ENCODE measurements around the gene ANKRD40.

DNA sequence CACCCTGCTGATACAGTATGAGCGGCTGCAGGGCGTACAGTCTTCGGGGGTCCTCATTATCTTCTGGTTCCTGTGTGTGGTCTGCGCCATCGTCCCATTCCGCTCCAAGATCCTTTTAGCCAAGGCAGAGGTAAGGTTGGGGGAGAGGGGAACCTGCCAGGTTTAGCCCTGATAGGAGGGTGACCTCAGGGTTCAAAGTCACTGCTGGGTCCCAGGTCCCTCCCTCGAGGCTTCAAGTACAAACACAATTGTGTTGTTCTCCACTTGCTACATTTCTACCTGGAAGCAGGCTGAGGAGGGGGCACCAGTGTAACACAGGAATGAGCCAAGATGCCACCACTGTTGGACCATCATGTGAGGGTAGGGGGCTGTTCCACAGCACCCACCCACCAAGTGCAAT is 50.7 kb downstream of the ANKRD40 start:
- no peak for TF ChIP-seq EZH2 (IDR thresholded peaks at IDR 0.05)
- no peak for TF ChIP-seq POLR2AphosphoS5 (IDR thresholded peaks at IDR 0.05; ENCODE audit: borderline replicate concordance, low read depth, low read length)
